ENCODE measurements around the gene JAKMIP3.
A peak's percentile ranks its signal among the peaks of the same experiment; 100 is the strongest.

JAKMIP3 gene

DNA sequence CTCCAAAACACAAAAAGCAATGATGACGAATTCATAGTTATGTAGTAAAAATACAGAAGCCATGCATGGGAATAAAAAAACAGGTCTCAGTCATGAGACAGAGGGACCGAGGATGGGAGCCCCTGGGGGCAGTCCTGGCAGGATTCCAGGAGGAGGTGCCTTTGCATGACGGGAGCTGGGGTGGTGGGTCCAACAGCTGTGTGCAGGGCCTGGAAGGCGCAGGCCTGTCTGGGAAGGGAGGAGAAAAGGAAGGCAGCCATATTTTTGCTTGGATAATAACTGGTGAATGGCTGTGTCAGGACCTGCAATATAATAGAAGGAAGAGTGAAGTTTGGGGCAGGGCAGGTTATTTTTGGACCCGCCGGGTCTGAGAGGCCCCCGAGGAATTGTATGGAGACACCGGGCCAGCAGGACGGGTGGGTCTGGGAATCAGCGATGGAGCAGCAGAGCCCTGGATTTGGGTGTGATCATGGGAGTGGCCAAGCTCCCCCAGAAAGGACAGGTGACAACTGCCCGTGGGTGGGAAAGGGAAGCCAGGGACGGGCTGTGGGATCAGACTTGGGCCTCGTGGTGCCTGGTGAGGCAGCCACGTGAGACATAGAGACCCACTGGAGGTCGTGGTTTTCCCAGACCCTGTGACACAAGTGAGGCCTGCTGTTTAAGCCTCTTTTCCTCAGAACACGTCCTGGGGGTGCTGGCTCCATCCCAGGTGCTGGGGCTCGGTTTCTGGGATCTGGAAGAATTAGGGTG lies 2.9 kb upstream of the JAKMIP3 start:
- DNase-seq (ENCODE audit: low read depth): no peak
- no peak for TF ChIP-seq CTCF (IDR thresholded peaks at IDR 0.05; ENCODE audit: control insufficient read depth, insufficient read depth, low read depth, low read length, missing control alignments)
- H3K4me3 ChIP-seq (ENCODE audit: control insufficient read depth, low read depth, low read length): no peak overlapping the region

DNA sequence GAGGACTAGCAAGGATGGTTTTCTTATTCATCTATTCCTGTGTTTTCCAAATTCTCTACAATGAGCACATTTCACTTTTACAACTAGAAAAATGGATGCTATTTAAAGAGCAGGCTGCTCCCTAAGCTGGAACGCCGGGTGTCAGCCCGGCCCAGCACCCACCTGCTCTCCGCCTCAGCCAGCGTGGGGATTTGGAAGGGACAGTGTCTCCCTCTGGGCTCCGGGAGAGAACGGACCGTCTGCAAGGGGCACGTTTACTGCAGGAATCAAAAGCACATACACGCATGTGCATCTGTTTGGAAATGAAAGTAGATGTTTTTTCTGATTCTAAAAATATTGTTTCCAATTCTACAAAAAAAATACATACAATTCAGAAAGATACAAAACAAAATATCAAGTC lies 2.3 kb upstream of the JAKMIP3 start:
- no peak for DNase-seq (ENCODE audit: low read depth)
- TF ChIP-seq CTCF (IDR thresholded peaks at IDR 0.05; ENCODE audit: control insufficient read depth, insufficient read depth, low read depth, low read length, missing control alignments): no peak
- H3K4me3 ChIP-seq (ENCODE audit: control insufficient read depth, low read depth, low read length): no peak overlapping the region

DNA sequence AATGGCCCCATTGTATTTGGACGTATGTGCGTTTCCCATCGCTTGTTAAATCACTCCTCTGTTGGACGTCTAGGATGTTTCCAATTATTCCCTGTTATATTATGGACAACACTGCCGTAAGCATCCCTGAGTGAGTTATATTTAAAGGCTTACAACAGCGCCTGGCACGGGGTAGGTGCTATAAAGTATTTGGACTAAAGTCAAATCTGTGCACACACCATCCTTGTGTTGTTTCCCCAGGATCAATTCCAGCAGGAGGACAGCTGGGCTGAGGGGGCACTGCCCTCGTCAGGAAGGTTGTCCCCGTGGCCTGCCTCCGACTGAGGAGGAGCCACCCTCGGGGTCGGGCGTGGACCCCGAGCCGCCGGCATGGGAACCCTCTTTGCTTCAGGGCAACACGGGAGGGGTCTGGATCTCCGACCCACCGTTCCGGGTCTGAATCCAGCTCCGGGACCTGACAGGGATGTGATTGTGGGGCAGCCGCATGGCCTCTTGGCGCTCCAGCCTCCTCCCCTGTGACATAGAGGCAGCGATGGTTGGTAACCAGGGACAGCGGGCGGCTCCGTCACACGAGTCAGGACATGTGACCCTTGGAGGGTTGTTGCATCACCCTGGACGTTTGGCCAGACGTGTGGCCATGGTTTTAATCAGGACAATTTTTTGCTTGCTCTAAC lies 1.5 kb upstream of the JAKMIP3 start:
- DNase-seq (ENCODE audit: low read depth): no peak
- no peak for TF ChIP-seq CTCF (IDR thresholded peaks at IDR 0.05; ENCODE audit: control insufficient read depth, insufficient read depth, low read depth, low read length, missing control alignments)
- no peak overlapping the region for H3K4me3 ChIP-seq (ENCODE audit: control insufficient read depth, low read depth, low read length)

DNA sequence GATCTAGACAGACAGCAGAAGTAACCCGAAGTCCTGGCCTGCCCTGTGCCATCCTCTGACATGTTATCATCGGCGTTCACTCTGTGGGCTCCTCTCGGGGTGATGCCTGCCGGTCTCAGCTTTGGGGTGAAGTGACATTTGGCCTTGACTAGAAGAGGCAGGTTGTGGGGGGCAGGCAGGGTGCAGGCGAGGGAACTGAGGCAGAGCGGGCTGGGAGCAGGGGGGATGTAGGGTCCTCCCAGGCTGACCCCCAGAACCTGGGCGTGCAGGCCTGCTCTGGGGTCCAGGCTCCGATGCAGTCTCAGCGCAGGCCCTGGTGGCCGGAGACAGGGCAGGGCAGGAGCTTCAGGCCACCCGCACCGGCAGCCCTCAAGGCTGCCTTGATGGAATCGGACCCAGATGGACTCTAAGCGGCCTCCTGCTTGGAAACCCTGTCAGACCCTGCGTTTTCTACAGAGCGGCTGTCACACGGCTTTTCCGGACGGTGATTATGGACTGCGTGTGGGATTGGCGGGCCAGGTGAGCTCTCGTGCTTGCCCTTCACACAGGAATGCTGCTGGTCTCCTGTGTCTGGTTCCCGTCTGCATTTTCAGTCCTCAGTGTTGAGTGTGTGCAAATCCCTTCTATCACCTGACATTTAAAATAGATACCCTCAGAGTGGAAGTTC lies 842 bp upstream of the JAKMIP3 start:
- peak overlapping the region; percentile 49; the same call in 1 of the 2 replicates for H3K4me3 ChIP-seq (ENCODE audit: control insufficient read depth, low read depth, low read length)
- DNase-seq (ENCODE audit: low read depth): no peak

GRCh38 chr10:132066186-132066585 lies 440 bp downstream of the JAKMIP3 start:
- H3K4me3 ChIP-seq (ENCODE audit: control insufficient read depth, low read depth, low read length): peak overlapping the region; percentile 49
- no peak for TF ChIP-seq CTCF (IDR thresholded peaks at IDR 0.05; ENCODE audit: control insufficient read depth, insufficient read depth, low read depth, low read length, missing control alignments)
- no peak for DNase-seq (ENCODE audit: low read depth)

More for the DNA sequence above, 842 bp upstream of the JAKMIP3 start:
- TF ChIP-seq CTCF (IDR thresholded peaks at IDR 0.05; ENCODE audit: control insufficient read depth, insufficient read depth, low read depth, low read length, missing control alignments): no peak

DNA sequence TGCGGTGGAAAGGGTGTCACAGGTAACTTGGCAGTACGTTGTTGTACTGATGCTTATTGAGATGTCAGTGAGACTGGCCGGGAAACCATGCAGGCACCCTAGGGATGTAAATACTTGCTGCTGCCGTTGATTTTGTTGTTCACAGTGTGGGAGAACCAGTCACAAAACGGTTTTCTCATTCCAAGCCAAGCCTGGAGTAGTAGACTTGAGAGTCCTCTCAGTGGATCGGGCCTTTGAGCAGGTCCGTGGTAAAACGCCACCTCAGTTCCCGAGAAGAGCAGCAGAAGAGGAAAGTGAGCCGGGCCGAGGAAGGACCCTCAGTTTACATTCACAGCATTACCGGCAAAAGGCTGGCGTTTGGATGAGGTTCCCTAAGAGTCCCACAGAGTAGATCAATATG lies 1.1 kb downstream of the JAKMIP3 start:
- TF ChIP-seq CTCF (IDR thresholded peaks at IDR 0.05; ENCODE audit: control insufficient read depth, insufficient read depth, low read depth, low read length, missing control alignments): no peak
- no peak overlapping the region for H3K4me3 ChIP-seq (ENCODE audit: control insufficient read depth, low read depth, low read length)

More for the DNA sequence above, 1.1 kb downstream of the JAKMIP3 start:
- DNase-seq (ENCODE audit: low read depth): no peak
